Spleen (tissue), 7 donors: ENCODE measurements around the gene NPDC1.

Source experiments
- POLR2A ChIP-seq, 3 donors: fragments of 450-650 bp; IDR thresholded peaks; one replicate each; pipeline ENCODE4 v1.5.1; 2017; ENCODE audit warnings: antibody characterized with exemption in 3 of 3, mild to moderate bottlenecking in 1 of 3
- POLR2AphosphoS5 ChIP-seq, 3 donors: sonication (generic); formaldehyde crosslinking; IDR thresholded peaks; one replicate each; pipeline ENCODE4 v1.5.1; 2017; ENCODE audit warnings: antibody characterized with exemption in 3 of 3
- TF ChIP-seq, protein P1 (sequence below), 11 experiments: fragments of 200-600 bp in 7 of 11; fragments of 450-650 bp in 4 of 11; sonication (generic) in 4 of 11; IDR thresholded peaks in 8 of 11; conservative IDR thresholded peaks in 3 of 11; 1 replicate in 7 of 11; 2 replicates in 4 of 11; pipeline versions ENCODE4 v1.4.0 to v1.8.0; 2016 to 2021; ENCODE audit warnings: antibody characterized with exemption in 11 of 11, inconsistent platforms in 4 of 11, mild to moderate bottlenecking in 1 of 11
- donor health status: DM: no; HTN: no; CAD: no; lungs with moderate emphysema.
- donor health status: DM: no; HTN: no; CAD: no.
- donor health status: DM: no; HTN: no; CAD: no.

DNA sequence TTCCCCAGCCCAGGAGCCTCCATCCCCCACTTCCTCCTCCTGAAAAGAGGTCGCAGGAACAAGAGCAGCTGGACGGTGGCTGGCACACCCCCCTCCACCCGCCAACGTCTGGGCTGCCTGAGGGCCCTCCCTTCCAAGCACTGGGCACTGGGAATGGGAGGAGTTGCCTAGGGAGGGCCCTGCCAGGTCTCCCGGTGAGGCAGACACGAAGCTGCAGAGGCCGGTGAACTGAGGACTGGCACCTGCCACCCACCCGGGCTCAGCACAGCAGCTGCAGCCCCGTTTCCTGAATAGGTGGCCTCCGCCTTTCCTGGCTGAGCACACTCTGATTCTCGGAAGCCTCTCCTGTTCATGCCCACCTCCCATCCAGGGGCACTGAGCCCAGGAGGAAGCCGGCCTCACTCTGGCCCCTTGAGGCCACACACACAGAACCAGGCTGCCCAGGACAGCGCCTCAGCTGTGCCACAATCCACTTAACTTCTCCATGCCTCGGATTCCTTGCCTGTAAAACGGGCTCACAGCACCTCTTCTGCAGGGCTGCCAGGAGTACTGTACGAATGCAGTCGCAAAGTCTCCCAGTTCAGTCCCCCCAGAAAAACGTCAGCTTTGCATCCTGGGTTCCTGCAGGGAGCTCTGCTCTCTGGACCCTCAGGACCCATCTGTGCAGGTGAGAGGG lies 1.3 kb downstream of the NPDC1 start:
- peak; percentile 44 to 82 (median 73) for TF ChIP-seq POLR2AphosphoS5 (IDR thresholded peaks at IDR 0.05)
- TF ChIP-seq, protein P1, sequence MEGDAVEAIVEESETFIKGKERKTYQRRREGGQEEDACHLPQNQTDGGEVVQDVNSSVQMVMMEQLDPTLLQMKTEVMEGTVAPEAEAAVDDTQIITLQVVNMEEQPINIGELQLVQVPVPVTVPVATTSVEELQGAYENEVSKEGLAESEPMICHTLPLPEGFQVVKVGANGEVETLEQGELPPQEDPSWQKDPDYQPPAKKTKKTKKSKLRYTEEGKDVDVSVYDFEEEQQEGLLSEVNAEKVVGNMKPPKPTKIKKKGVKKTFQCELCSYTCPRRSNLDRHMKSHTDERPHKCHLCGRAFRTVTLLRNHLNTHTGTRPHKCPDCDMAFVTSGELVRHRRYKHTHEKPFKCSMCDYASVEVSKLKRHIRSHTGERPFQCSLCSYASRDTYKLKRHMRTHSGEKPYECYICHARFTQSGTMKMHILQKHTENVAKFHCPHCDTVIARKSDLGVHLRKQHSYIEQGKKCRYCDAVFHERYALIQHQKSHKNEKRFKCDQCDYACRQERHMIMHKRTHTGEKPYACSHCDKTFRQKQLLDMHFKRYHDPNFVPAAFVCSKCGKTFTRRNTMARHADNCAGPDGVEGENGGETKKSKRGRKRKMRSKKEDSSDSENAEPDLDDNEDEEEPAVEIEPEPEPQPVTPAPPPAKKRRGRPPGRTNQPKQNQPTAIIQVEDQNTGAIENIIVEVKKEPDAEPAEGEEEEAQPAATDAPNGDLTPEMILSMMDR (IDR thresholded peaks at IDR 0.05 in 8 of 11, conservative IDR thresholded peaks at IDR 0.05 in 3 of 11) = no peak
- no peak for TF ChIP-seq POLR2A (IDR thresholded peaks at IDR 0.05)
